WTC11 (cell line): ENCODE results near the gene SAMD3.

ENCODE experiments used
- TF ChIP-seq, protein P1 (sequence below): fragments of 200-600 bp; IDR thresholded peaks from 2 replicates; pipeline ENCODE4 v1.8.0; 2022; ENCODE audit warnings: antibody characterized with exemption
- TF ChIP-seq, protein P2 (sequence below): sonication (generic); formaldehyde crosslinking; IDR thresholded peaks from 2 replicates; pipeline ENCODE4 v1.8.1; 2022; ENCODE audit warnings: low read depth, mild to moderate bottlenecking, moderate library complexity, missing genetic modification reagents, borderline replicate concordance
- TF ChIP-seq, protein P3 (sequence below): sonication (generic); formaldehyde crosslinking; IDR thresholded peaks from 2 replicates; pipeline ENCODE4 v1.8.1; 2023; ENCODE audit warnings: mild to moderate bottlenecking, moderate library complexity, missing genetic modification reagents
- TF ChIP-seq, protein P4 (sequence below): sonication (generic); formaldehyde crosslinking; IDR thresholded peaks from 2 replicates; pipeline ENCODE4 v1.8.1; 2022; ENCODE audit warnings: mild to moderate bottlenecking, moderate library complexity, missing genetic modification reagents

DNA sequence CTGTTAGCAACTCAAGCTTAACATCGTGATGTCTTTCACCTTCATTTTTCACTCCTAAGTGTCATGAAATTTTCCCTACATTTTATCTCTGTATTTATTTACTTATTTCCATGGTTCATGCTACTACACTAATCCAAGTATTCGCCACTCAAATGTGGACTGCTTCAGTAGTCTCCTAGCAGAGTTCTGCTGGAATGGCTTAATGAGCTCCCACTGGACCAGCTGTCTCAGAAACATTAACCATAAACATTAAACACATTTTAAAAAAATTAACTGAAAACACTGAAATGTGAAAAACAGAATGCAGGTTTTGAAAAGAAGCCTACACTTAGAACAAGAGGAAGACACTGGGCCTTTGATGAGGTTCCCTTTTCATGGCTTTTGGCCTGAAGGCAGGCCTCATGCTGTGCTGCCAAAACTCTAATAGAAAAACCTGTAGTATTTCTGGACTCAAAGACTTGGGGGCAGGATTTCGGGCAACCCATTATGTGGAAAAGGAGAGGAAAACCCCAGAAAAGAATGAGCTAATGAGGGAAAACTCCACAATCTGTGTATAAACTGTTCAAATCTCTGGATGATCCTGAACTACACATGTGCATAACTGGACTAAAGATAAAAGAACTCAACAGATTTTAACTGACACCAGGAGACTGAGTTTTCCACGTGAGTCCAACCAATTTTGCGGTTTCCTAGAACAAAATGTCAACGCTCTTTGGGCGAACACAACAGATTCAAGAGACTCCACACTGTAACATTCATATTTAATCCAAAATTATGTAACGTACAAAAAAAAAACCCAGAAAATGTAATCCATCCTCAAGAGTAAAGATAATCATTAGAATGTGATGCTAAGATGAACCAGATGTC lies 33.0 kb downstream of the SAMD3 start:
- TF ChIP-seq, protein P1, sequence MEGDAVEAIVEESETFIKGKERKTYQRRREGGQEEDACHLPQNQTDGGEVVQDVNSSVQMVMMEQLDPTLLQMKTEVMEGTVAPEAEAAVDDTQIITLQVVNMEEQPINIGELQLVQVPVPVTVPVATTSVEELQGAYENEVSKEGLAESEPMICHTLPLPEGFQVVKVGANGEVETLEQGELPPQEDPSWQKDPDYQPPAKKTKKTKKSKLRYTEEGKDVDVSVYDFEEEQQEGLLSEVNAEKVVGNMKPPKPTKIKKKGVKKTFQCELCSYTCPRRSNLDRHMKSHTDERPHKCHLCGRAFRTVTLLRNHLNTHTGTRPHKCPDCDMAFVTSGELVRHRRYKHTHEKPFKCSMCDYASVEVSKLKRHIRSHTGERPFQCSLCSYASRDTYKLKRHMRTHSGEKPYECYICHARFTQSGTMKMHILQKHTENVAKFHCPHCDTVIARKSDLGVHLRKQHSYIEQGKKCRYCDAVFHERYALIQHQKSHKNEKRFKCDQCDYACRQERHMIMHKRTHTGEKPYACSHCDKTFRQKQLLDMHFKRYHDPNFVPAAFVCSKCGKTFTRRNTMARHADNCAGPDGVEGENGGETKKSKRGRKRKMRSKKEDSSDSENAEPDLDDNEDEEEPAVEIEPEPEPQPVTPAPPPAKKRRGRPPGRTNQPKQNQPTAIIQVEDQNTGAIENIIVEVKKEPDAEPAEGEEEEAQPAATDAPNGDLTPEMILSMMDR = no peak
- TF ChIP-seq, protein P2, sequence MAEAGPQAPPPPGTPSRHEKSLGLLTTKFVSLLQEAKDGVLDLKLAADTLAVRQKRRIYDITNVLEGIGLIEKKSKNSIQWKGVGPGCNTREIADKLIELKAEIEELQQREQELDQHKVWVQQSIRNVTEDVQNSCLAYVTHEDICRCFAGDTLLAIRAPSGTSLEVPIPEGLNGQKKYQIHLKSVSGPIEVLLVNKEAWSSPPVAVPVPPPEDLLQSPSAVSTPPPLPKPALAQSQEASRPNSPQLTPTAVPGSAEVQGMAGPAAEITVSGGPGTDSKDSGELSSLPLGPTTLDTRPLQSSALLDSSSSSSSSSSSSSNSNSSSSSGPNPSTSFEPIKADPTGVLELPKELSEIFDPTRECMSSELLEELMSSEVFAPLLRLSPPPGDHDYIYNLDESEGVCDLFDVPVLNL (CRISPR knock-in tag) = no peak
- TF ChIP-seq, protein P3, sequence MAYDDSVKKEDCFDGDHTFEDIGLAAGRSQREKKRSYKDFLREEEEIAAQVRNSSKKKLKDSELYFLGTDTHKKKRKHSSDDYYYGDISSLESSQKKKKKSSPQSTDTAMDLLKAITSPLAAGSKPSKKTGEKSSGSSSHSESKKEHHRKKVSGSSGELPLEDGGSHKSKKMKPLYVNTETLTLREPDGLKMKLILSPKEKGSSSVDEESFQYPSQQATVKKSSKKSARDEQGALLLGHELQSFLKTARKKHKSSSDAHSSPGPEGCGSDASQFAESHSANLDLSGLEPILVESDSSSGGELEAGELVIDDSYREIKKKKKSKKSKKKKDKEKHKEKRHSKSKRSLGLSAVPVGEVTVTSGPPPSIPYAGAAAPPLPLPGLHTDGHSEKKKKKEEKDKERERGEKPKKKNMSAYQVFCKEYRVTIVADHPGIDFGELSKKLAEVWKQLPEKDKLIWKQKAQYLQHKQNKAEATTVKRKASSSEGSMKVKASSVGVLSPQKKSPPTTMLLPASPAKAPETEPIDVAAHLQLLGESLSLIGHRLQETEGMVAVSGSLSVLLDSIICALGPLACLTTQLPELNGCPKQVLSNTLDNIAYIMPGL = no peak
- TF ChIP-seq, protein P4, sequence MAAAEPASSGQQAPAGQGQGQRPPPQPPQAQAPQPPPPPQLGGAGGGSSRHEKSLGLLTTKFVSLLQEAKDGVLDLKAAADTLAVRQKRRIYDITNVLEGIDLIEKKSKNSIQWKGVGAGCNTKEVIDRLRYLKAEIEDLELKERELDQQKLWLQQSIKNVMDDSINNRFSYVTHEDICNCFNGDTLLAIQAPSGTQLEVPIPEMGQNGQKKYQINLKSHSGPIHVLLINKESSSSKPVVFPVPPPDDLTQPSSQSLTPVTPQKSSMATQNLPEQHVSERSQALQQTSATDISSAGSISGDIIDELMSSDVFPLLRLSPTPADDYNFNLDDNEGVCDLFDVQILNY = no peak
